CD4-positive, alpha-beta T cell treated with Interleukin-10 for 1 hour (primary cell): ENCODE results near the gene BDKRB2.

Experiments used
- DNase-seq: peaks from one replicate; pipeline ENCODE4 v3.0.0-alpha.2; 2020

Gene BDKRB2

GRCh38 chr14:96274543-96274942, 69.9 kb downstream of the BDKRB2 start:
- DNase-seq, result no peak

- DNase-seq, result peak; percentile 57
Observed at GRCh38 chr14:96275177-96276112, 70.8 kb downstream of the BDKRB2 start.

GRCh38 chr14:96277890-96278289, 73.3 kb downstream of the BDKRB2 start:
- no peak for DNase-seq

- no peak for DNase-seq
Observed at GRCh38 chr14:96279564-96279963, 74.9 kb downstream of the BDKRB2 start.

- DNase-seq, result no peak
Observed at GRCh38 chr14:96280104-96280503, 75.5 kb downstream of the BDKRB2 start.

GRCh38 chr14:96281486-96281885, 76.8 kb downstream of the BDKRB2 start:
- no peak for DNase-seq

- no peak for DNase-seq
Observed at GRCh38 chr14:96284008-96284407, 79.4 kb downstream of the BDKRB2 start.

GRCh38 chr14:96284430-96284829, 79.8 kb downstream of the BDKRB2 start:
- DNase-seq, result no peak

- no peak for DNase-seq
Observed at GRCh38 chr14:96285667-96286066, 81.0 kb downstream of the BDKRB2 start.

- DNase-seq, result no peak
Observed at GRCh38 chr14:96286251-96286650, 81.6 kb downstream of the BDKRB2 start.

- no peak for DNase-seq
Observed at GRCh38 chr14:96287856-96288255, 83.2 kb downstream of the BDKRB2 start.
